Fibroblast of the aortic adventitia (primary cell): ENCODE measurements around the gene C19orf81. TPM values are rescaled to one million over a fixed set of nuclear protein-coding genes. Genes with fewer than 3 reads are reported as not detected.

ENCODE experiments used
- DNase-seq: peaks from one replicate; pipeline ENCODE4 v3.0.0-alpha.2; 2010; ENCODE audit warnings: low read depth
- H3K4me3 ChIP-seq: 2 replicates; pipeline ENCODE4 v1.5.1; 2011; ENCODE audit warnings: low read depth, mild to moderate bottlenecking, control low read depth, low read length, moderate library complexity
- total RNA-seq: library from RNA; depleted of rRNA; stranded (reverse); fragments of >200 nt; gene quantifications from 2 replicates; pipeline ENCODE4 v1.2.3, GENCODE V29; 2012; ENCODE audit warnings: low replicate concordance
- TF ChIP-seq, protein P1 (sequence below): IDR thresholded peaks from 2 replicates; pipeline ENCODE4 v1.5.1; 2011; ENCODE audit warnings: mild to moderate bottlenecking, low read length, control low read depth, inconsistent platforms; ENCODE audit not compliant: insufficient read depth

The C19orf81 gene
- total RNA-seq, 1 donor, result not detected

DNA sequence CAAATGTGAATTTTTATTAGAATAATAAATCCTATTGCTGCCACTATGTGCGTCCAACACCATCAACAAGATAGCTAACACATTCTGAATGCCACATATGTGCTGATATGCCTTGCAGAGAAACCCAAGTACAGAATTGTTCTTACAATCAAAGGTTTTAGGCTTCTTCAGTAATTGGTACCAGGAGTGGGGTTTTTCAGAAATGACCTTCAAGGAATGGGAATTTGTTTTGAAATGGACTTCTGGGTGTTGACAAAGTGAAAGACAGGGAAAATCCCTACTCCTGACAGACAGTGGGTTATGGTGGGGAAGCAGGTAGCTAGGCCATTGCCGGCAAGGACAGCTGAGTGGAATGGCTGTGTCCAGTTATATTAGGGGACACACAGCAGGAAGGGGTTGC lies 15.3 kb upstream of the C19orf81 start:
- DNase-seq, result no peak
- TF ChIP-seq, protein P1, sequence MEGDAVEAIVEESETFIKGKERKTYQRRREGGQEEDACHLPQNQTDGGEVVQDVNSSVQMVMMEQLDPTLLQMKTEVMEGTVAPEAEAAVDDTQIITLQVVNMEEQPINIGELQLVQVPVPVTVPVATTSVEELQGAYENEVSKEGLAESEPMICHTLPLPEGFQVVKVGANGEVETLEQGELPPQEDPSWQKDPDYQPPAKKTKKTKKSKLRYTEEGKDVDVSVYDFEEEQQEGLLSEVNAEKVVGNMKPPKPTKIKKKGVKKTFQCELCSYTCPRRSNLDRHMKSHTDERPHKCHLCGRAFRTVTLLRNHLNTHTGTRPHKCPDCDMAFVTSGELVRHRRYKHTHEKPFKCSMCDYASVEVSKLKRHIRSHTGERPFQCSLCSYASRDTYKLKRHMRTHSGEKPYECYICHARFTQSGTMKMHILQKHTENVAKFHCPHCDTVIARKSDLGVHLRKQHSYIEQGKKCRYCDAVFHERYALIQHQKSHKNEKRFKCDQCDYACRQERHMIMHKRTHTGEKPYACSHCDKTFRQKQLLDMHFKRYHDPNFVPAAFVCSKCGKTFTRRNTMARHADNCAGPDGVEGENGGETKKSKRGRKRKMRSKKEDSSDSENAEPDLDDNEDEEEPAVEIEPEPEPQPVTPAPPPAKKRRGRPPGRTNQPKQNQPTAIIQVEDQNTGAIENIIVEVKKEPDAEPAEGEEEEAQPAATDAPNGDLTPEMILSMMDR, result no peak
- H3K4me3 ChIP-seq, result no peak overlapping the region

DNA sequence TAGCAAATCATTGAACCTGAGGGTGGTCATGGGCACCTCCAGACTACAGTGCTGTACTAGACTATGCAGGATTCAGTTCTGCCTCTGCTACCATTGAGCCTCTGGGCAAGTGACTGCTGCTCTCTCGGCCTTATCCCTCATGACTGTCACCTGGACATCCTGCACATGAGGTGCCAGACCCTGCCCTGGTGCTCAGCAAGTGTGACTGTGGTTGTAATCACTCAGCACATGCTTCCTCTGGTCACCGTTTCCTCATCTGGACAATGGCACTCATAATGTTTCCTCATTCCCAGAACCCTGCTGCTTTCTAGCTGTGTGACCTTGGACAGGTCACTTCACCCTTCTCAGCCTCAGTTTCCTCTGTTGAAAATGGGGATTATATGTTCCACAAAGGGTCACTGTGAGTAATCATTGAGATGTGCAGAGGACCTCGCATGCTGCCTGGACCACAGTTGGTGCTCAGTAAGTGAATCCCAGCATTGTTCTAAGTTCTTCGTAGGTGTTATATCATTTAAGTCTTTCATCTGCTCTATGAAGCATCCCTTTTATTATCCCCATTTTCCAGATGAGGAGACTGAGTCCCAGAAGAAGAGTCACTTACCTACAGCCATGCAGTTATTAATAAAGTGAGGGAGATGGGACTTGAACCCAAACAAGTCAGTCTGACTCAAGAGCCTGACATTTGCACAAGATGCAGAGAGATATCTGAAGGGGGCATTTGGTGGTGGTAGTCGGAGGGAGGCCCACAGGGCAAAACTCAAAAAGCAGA lies 12.7 kb upstream of the C19orf81 start:
- H3K4me3 ChIP-seq, result no peak overlapping the region
- TF ChIP-seq, protein P1, result no peak
- DNase-seq, result no peak

DNA sequence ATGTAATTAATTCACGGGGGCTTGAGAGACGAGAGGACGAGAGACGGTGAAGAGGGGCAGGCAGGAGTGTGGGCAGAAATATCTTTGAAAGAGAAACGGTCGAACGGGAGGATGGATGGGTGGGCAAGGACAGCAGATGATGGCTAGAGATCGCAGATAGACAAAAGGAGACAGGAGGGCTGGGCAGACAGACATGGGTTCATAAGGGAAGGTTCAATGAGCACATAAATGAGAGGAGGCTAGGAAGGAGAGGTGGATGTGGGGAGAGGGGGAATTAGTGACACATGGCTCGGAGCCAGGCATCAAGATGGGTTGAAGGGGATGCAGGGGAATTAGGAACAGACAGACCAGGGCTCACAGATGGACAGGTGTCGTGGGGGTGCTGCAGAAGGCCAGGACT lies 10.6 kb upstream of the C19orf81 start:
- no peak for DNase-seq
- no peak overlapping the region for H3K4me3 ChIP-seq
- TF ChIP-seq, protein P1, result no peak

DNA sequence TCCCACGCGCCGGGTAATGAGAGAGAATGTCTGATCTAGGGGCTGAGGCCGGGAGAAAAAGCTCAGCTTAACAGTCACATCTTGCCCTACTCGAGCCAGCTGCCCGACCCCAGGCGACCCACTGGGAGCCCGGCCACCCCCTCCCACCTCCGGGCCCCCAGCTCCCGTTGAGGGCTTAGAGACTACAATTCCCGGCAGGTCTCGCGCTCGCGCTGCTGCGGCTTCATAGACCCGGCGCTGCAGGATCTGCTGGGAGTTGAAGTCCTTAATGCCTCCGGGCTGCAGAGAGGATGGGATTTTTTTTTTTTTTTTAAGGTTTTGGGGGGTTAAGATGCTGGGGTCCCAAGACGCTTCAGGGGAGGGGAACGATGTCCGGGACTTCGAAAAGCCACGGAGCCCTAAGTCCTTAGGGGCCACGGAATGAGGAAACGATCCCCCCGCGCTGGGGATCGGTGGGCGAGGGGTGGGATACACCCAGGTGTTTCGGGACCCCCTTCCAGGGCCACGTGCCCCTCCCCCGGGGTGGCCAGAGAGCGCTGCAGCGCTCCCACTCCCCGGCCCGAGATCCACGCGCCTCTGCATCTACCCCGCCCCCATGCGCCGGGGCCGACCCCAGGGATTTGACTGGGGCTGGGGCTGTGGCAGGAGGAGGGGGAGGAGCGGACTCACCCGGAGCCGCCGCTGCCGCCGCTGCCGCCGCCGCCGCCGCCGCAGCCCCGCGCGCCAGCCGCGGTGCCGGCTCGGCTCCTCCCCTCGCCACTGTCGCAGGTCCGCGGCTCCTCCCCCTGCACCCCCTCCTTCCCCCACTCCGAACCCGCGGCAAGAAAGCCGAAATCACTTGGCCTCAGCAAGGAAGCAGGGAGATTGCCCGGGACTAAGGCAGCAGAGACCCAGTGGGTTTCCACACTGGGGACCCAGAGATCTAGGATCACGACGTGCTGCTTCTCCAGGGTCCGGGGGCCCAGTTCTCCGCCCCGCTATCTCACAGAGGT lies 9.8 kb upstream of the C19orf81 start, which contains the start of gene SYT3:
SYT3 (minus strand) TSS at position 761 of the 992 bp plus-strand sequence. CDS start 2,470 bp downstream, outside the sequence.
- H3K4me3 ChIP-seq, result peak within 1 kb of the TSS; percentile 48
- TF ChIP-seq, protein P1, result no peak
- DNase-seq, result peak; percentile 18

DNA sequence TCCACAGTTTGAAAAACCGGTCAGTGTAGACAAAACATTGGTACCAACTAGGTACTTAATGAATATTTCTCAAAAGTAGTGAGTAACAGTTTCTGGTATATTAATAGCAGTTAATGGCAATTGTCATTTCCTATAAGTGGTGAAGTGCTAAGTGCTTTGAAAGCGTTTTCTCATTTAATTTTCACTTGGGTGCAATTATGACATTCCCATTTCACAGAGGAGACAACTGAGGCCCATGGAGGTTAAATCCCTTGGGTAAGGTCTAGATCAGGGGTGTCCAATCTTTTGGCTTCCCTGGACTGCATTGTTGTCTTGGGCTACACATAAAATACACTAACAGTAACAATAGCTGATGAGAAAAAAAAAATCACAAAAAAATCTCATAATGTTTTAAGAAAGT lies 8.9 kb upstream of the C19orf81 start:
- no peak overlapping the region for H3K4me3 ChIP-seq
- no peak for DNase-seq
- TF ChIP-seq, protein P1, result no peak

DNA sequence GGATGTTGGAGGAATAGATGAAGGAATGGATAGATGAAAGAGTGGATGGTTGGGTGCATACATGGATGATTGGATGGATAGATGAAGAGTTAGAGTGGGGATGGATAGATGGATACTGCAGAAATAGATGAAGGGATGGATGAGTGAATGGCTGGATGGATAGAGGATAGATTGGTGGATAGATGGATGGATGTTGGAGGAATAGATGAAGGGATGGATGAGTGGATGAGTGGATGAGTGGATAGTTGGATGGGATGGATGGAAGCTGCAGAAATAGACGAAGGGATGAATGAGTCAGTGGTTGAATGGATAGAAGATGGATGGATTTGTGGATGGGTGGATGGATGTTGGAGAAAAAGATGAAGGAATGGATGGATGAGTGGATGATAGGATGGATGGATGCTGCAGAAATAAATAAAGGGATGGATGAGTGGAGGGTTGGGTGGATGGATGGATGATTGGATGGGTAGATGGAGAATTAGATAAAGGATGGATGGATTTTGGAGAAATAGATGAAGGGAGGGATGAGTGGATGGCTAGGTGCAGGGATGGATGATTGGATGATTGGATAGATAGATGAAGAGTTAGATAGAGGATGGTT lies 4.8 kb upstream of the C19orf81 start:
- TF ChIP-seq, protein P1, result no peak
- no peak for DNase-seq
- no peak overlapping the region for H3K4me3 ChIP-seq
